Lung (tissue), 12 donors: ENCODE data around the gene MAML3. TPM values are rescaled to one million over a fixed set of nuclear protein-coding genes. Genes with fewer than 3 reads are reported as not detected.

ENCODE experiments used
- ATAC-seq: fragments of 200-7000 bp; cut with Tn5 transposase; one replicate; pipeline ENCODE4 v1.9.1; 2020; ENCODE audit warnings: moderate number of reproducible peaks; ENCODE audit not compliant: insufficient read depth, low FRiP score
- DNase-seq, 3 donors: peaks; one replicate each; pipeline ENCODE4 v3.0.0-alpha.2; 2013 to 2017
- H3K27ac ChIP-seq, 2 donors: one replicate each; pipeline ENCODE4 v1.5.1; 2013; ENCODE audit warnings: mild to moderate bottlenecking in 2 of 2, moderate library complexity in 2 of 2, control low read depth in 1 of 2, inconsistent platforms in 1 of 2, low read depth in 1 of 2, low read length in 1 of 2
- H3K27me3 ChIP-seq, 3 donors: one replicate each; pipeline ENCODE4 v1.5.1; 2013; ENCODE audit warnings: low read length in 2 of 3; ENCODE audit not compliant: control insufficient read depth in 3 of 3, insufficient read depth in 3 of 3
- H3K36me3 ChIP-seq, 4 donors: one replicate each; pipeline ENCODE4 v1.5.1; 2013; ENCODE audit warnings: low read length in 4 of 4, mild to moderate bottlenecking in 1 of 4, moderate library complexity in 1 of 4; ENCODE audit not compliant: control insufficient read depth in 4 of 4, insufficient read depth in 4 of 4
- H3K4me1 ChIP-seq, 5 donors: one replicate each; pipeline ENCODE4 v1.5.1; 2013; ENCODE audit warnings: low read length in 5 of 5, mild to moderate bottlenecking in 2 of 5, moderate library complexity in 1 of 5; ENCODE audit not compliant: control insufficient read depth in 5 of 5, insufficient read depth in 5 of 5
- H3K4me3 ChIP-seq: one replicate; pipeline ENCODE4 v1.5.1; 2013; ENCODE audit warnings: mild to moderate bottlenecking, control low read depth, moderate library complexity
- H3K9ac ChIP-seq, 2 donors: one replicate each; pipeline ENCODE4 v1.5.1; 2013; ENCODE audit warnings: low read length in 2 of 2, control low read depth in 1 of 2; ENCODE audit not compliant: insufficient read depth in 1 of 2
- H3K9me3 ChIP-seq, 4 donors: one replicate each; pipeline ENCODE4 v1.5.1; 2013; ENCODE audit warnings: low read length in 3 of 4, mild to moderate bottlenecking in 1 of 4, moderate library complexity in 1 of 4; ENCODE audit not compliant: control insufficient read depth in 4 of 4, insufficient read depth in 3 of 4
- CTCF ChIP-seq: IDR thresholded peaks from 2 replicates; pipeline ENCODE4 v1.5.1; 2012; ENCODE audit warnings: mild to moderate bottlenecking; ENCODE audit errors: control extremely low read depth, extremely low read depth
- WGBS, 2 donors: extraction: QIAGEN DNeasy Blood & Tissue Kit; methylation state at CpG; one replicate each; pipeline ENCODE4 v1.1.7; 2013; 5-methylcytosine and 5-hydroxymethylcytosine counted together
- polyA plus RNA-seq, 2 donors: library from polyadenylated mRNA; stranded (reverse); fragments of 200-250 nt; gene quantifications; one replicate each; pipeline ENCODE4 v1.2.1, GENCODE V29; 2013
- total RNA-seq, 2 donors: library from RNA; depleted of rRNA in 1 of 2; stranded (reverse); fragments of >200 nt in 1 of 2; gene quantifications; one replicate each; pipeline ENCODE4 v1.2.1, GENCODE V29; 2014 to 2021
- donor health status: control.
- donor health status: control.
- donor health status: Bipolar disorder and iron deficiency.
- donor health status: healthy.
- donor health status: DM: yes; HTN: yes; CAD: no.

MAML3 gene
- total and polyA plus RNA-seq, 4 donors = 3.0 to 16.4 (median 8.5) TPM

GRCh38 chr4:139878050-139878449 is 275.9 kb downstream of the MAML3 start:
- Histone ChIP-seq H3K27ac (no peak overlapping the region), H3K4me3 (no peak overlapping the region), H3K4me1 (peaks cover 0 to 12% (median 3%) of the 10 kb centered on the region in 5 donors), H3K36me3 (peaks cover 0 to 5% (median 0%) of the 10 kb centered on the region in 4 donors), H3K27me3 (no peaks in the 10 kb centered on the region), H3K9ac (no peak overlapping the region), H3K9me3 (peaks cover 0 to 8% (median 0%) of the 10 kb centered on the region in 4 donors)
- whole genome bisulfite sequencing, 2 donors = 87 to 89% methylated on average over 9 of the region's 9 CpGs
- TF ChIP-seq CTCF = no peak
- ATAC-seq (no peak), DNase-seq (no peak)

GRCh38 chr4:139876337-139876941 is 277.5 kb downstream of the MAML3 start:
- H3K9ac ChIP-seq = no peak overlapping the region
- H3K4me3 ChIP-seq = no peak overlapping the region
- peaks cover 0 to 5% (median 0%) of the 10 kb centered on the region in 4 donors for H3K9me3 ChIP-seq
- TF ChIP-seq CTCF = no peak
- DNase-seq (no peak), ATAC-seq (no peak)
- H3K27ac ChIP-seq = peak overlapping the region in 1 of 2 donors; percentile 13
- 62 to 83% methylated on average over 5 of the region's 5 CpGs for WGBS, 2 donors
- H3K4me1 ChIP-seq = peaks cover 0 to 12% (median 3%) of the 10 kb centered on the region in 5 donors
- H3K27me3 ChIP-seq = no peaks in the 10 kb centered on the region
- H3K36me3 ChIP-seq = peaks cover 0 to 5% (median 0%) of the 10 kb centered on the region in 4 donors

GRCh38 chr4:139875411-139875825 is 278.6 kb downstream of the MAML3 start:
- ATAC-seq (no peak), DNase-seq (no peak)
- no peak for TF ChIP-seq CTCF
- Histone ChIP-seq H3K9ac (no peak overlapping the region), H3K27ac (no peak overlapping the region), H3K9me3 (peaks cover 0 to 5% (median 0%) of the 10 kb centered on the region in 4 donors), H3K4me1 (peaks cover 0 to 12% (median 3%) of the 10 kb centered on the region in 5 donors), H3K36me3 (peaks cover 0 to 5% (median 0%) of the 10 kb centered on the region in 4 donors), H3K4me3 (no peak overlapping the region), H3K27me3 (no peaks in the 10 kb centered on the region)
- WGBS, 2 donors = 95 to 97% methylated on average over 6 of the region's 6 CpGs
